GM18499 (cell line): ENCODE results near the gene MAGEA6.
"Not testable (repeated sequence)": the region's sequence is repeated elsewhere in the genome, so short reads cannot be mapped to it uniquely, and the experiment has no call there.

Experiments
- ATAC-seq: cut with Tn5 transposase; IDR thresholded peaks from one replicate; pipeline ENCODE4 v1.9.1; 2021; ENCODE audit warnings: moderate number of reproducible peaks; ENCODE audit not compliant: insufficient read depth, unreplicated experiment

The MAGEA6 gene, protein sequence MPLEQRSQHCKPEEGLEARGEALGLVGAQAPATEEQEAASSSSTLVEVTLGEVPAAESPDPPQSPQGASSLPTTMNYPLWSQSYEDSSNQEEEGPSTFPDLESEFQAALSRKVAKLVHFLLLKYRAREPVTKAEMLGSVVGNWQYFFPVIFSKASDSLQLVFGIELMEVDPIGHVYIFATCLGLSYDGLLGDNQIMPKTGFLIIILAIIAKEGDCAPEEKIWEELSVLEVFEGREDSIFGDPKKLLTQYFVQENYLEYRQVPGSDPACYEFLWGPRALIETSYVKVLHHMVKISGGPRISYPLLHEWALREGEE

DNA sequence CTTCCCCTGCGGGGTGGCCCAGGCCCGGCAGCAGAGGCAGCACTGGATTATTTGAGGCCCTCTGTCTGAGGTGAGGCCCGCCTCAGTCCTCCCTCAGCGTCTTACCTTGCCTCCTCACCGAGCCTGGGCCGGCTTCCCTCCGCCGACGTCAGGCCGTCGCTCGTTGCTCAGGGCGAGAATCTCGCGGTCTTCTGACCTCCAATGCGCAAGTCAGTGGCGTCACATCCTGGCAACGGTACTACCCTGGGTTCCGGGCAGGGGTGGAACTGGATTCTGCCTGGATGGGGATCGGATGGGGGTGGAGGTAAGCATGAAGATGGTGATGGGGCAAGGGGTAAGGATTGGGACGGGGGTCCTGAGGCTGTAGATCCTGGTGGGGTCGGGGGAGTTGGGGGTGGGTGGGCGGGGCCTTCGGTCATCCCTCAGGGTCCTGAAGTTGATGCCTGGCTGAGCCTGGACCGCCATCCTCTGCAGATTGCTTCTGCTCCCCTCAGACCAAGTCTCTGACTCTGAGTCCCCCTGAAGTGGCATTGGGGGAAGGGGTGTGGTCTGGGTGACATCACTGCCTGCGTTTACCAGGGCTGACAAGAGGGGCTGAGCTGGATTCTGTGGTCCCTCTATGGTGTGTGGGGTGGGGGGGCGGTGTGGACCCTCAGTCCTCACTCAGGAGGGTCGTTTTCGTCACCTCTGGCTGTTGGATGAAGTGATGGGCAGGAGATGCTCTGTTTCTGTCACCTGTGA is at the start of gene MAGEA6:
Gene MAGEA6, minus strand, starts transcription at position 141 of the 741 bp plus-strand sequence. CDS start 2,039 bp downstream, outside the sequence.
- ATAC-seq, result not testable (repeated sequence)

DNA sequence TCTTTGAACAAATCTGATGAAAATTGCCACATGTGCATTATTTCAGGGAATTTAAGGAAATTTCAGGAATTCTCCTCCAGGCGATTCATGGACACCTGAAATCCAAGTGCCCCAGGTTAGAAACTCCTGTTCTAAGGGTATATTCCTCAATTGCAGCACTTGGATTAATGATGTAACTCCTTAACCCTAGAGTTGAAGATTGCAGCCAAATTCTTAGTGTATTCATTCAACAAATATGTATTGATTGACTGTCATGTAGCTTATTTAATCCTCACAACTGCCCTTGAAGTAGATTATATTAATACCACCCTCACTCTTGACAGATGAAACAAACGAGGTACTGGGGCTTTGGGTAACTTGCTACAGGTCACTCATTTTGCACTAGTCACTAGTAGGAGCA is 49.8 kb upstream of the MAGEA6 start:
- ATAC-seq, result no peak

DNA sequence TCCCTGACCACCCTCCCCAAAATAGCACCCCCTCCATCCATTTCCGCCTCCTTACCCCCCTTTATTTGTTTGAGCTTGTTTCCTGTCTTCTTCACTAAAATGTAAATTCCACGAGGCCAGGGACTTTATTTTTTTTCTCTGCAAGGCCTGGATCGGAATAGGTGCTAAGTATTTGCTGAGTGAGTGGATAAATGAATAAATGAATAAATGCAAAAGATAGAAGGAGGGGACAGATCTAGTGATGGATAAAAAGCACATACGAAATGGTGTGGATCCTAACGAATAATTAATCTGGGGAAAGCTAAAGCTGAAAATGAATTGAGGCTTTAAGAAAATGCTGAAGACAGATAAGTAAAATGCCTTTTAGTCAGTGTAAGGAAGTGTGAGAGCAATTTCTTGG is 48.9 kb upstream of the MAGEA6 start:
- ATAC-seq, result no peak

DNA sequence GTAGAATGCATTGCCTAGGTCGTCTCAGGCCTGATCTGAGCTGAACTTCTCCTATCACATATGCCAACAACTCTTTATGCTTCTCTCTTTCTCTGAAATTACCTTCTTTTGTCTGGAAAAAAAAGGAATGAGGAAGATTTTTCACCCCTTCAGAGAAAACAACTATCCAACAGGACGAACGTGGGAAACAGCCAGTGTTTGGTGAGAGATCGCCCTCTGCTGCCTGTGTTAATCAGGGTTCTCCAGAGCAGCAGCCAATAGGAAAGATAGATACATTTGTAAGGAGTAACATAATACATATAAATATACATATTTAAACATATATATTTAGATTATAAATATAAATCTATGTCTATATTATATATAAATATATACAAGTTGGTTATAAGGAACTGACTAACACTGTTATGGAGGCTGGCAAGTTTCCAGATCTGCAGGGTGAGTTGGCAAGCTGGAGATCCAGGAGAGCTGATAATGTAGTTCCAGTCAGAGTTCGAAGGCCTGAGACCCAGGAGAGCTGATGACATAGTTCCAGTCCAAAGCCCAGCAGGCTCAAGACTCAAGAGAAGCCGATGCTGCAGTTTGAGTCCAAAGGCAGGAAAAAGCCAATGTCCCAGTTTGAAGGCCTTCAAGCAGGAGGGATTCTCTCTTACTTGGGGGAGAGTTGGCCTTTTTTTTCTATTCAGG is 47.7 kb upstream of the MAGEA6 start:
- ATAC-seq, result no peak

DNA sequence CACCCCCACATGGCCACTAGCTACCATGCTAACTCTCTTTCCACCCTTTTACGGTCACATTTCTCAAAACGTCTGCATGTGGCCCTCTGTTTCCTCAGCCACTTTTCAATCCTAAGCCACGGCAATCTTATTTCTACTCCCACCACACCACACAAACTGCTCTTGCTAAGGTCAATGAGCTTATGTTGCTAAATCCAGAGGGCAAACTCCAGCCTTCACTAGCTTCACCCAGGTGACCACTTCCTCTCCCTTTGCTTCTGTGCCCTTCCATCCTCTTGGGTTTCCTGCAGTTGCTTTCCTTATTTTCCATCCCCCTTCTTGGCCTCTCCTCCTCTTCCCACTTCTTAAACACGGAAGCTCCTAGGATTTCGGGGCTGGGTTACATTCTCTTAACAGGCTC is 44.6 kb upstream of the MAGEA6 start:
- ATAC-seq, result no peak

DNA sequence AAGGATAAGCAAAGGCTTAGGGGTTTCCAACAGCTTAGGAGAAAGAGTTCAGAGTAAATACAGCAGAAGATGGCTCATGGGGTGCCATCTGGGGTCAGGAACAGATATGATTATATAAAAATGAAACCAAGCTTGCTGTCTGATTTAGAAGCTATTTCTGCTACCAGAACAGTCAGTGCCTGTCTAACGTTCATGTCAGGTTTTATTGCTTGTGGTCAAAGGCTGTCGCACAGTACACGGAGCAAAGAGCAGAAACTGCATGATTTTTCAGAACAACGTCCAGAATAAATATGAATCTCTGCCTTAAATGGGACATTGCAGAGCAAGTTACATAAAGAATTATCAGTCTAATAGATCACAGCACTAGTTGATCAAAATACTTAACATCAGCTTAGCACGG is 43.7 kb upstream of the MAGEA6 start:
- no peak for ATAC-seq

DNA sequence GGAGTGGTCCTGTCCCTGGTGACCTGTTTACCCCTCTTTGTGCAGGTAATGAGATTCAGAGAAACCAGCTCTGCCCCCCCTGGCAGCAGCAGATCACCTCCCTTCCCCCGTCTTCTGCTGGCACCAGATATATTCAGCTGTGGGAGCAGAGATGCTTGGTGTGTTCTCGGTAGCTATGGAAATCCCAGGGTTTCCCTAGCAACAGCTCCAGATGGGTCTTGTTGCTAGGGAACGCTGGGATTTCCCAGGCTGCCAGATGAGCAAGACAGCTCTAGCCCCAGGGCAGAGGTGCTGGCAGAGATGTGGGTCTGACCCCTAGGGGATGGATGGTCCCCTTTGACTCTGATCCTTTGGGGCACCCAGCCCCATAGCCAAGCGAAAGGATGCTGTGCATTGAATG is 40.9 kb upstream of the MAGEA6 start:
- no peak for ATAC-seq

DNA sequence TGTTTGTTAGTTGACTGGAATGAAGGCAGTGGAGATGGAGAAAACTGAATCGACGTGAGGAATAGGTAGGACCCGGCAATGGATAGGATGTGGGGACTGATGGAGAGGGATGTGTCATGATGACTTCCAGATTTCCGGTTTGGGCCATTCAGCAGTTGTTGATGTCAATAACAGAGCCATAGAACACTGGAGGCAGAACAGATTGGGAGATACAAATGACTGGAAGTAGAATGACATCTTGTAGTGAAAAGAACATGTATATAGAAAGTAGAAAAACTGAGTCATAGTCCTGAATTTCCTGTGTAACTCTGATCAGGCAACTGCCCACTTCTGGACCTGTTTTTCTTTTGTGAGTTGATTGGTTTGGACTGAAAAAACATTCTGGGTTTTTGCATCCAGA is 36.5 kb upstream of the MAGEA6 start:
- ATAC-seq, result no peak

DNA sequence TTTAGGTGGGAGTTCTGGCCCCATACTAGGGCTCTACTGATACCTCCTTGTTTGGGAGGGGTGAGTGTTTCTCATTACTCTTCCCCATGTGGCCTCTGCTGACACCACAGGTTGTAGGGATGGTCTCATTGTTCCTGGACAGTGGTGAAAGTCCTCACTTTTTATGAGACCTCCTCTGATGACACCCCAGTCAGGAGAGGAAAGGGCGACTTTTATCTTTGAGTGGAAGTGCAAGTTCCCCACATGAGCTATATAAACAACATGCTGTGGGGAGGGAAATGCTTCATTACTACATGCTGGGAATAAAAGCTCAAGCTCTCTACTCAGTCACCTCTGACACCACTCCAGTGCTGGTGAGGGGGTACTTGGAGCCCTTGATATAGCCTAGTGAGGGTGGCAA is 29.5 kb upstream of the MAGEA6 start:
- ATAC-seq, result no peak

DNA sequence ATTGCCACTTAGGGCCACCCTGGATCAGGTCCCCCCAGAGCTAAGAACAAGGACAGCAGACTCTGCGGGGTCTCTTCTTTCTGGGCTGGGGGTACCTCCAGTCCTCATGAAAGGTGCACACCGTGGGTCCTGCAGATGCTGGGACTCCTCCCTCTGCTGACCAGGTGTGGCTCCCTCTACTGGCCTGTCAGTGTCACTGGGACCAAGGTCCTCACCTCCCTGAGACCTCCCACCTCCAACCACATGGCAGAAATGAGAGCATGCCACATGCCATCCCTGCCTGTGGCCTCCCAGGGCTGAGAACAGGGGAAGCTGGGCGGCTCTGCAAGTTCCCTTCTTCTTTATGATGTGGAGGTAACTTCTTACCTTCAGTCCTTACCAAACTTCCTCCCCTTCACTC is 17.6 kb upstream of the MAGEA6 start:
- not testable (repeated sequence) for ATAC-seq

DNA sequence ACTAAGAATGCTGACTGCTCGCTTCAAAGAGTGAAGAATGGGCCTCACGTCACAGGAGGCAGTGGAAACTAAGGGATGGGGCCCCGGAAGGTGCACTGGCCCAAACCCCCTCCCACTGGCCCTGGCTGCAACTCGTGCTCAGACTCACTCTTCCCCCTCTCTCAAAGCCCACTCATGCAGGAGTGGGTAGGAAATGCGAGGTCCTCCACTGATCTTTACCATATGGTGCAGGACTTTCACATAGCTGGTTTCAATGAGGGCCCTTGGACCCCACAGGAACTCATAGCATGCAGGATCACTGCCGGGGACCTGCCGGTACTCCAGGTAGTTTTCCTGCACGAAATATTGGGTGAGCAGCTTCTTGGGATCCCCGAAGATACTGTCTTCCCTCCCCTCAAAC is 2.9 kb downstream of the MAGEA6 start:
- not testable (repeated sequence) for ATAC-seq

DNA sequence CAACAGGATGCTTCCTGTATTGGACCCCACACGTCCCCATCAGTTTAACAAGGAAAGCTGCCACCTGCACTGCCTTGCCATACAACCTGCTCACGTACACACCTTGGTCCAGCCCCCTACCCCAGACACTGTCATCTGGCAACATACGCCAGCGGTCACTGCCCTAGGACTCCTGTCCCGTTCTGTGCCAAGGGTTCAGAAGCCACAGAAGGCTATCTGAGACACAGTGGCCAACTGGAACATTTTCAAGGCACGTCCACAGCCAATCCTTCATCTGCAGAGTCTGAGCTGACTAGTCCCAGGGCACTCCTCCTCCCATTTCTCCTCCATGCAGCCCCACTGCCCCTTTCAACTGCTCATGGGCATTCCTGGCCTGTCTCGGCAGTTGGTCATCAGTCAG is 7.9 kb downstream of the MAGEA6 start:
- not testable (repeated sequence) for ATAC-seq

DNA sequence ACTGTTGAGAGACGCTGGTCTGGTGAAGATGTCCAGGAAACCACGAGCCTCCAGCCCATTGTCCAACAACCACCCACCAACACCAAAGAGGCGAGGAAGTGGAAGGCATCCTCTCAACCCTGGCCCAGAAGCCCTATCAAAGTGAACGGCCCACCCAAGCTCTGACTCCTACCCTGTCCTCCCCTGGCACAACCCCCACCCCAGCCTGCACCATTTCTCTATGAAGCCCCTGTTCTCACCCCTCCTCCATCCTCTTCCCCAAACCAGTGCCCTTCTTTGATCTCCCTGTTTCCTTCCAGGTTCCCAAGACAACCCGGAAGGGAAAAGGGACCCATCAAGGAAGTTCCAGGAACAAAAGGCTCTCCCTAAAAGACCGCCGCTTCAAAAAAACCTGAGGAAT is 9.9 kb downstream of the MAGEA6 start:
- not testable (repeated sequence) for ATAC-seq

DNA sequence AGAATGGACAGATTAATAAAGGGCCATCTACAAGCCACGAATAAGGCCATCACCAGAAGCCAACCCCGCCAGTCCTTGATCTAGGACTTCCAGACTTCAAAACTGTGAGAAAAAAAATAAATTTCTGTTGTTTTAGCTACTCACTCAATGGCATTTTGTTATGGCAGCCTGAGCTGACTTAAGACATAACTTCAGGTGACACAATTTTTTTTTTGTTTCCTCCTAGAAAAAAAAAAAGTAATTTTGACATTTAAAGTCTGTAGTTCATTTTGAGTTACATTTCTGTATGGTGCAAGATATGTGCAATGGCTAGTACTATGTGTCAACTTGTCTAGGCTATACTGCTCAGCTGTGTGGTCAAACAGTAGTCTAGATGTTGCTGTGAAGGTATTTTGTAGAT is 10.6 kb downstream of the MAGEA6 start, which contains the start of gene CSAG3:
Gene CSAG3, plus strand, starts transcription at position 301 of the 400 bp plus-strand sequence.
- ATAC-seq, result not testable (repeated sequence)

DNA sequence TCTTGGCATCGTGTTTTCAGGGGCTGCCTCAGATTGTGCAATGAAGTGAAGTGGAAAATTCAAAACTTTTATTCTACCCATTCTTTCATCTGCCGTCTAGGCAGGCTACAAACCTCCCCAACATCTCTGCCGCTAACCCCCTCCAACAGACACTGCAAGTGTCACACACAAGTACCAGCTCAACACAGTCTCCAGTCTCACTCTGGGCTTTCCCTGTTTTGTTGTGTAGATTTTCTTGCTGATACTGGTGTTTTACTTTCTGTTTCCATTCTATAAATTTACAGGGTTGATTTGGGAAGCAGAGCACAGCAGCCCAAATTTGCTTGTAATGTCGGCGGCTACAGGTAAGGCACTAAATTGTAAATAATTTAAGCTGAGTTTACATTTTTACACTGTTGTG is 14.6 kb downstream of the MAGEA6 start:
- not testable (repeated sequence) for ATAC-seq

DNA sequence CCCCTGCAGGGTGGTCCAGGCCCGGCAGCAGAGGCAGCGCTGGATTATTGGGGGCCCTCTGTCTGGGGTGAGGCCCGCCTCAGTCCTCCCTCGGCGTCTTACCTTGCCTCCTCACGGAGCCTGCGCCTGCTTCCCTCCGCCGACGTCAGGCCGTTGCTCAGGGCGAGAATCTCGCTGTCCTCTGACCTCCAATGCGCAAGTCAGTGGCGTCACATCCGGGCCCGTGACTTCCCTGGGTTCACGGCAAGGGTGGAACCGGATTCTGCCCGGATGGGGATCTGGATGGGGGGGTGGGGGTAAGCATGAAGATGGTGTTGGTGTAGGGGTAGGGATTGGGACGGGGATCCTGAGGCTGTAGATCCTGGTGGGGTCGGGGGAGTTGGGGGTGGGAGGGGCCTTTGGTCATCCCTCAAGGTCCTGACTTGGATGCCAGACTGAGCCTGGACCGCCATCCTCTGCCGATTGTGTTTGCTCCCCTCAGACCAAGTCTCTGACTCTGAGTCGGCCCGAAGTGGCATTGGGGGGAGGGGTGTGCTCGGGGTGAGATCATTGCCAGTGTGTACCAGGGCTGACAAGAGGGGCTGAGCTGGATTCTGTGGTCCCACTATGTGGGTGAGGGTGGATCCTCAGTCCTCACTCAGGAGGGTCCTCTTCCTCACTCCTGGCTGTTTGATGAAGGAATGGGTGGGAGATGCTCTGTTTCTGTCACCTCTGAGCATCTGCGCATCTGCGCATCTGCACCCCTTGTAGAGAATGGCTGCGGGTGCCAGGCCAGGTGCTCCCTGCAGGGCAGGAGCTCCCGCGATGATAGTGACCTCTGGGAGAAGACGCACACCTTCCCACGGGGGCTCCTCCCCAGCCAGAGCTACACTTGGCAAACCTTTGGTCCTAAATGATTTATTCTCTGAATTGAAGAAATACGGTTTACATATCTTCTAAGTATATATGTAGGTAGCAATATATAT is 15.5 kb downstream of the MAGEA6 start, which contains the start of gene MAGEA2:
Gene MAGEA2, minus strand, starts transcription at position 157 of the 965 bp plus-strand sequence. CDS start 2,479 bp downstream, outside the sequence.
- ATAC-seq, result not testable (repeated sequence)

DNA sequence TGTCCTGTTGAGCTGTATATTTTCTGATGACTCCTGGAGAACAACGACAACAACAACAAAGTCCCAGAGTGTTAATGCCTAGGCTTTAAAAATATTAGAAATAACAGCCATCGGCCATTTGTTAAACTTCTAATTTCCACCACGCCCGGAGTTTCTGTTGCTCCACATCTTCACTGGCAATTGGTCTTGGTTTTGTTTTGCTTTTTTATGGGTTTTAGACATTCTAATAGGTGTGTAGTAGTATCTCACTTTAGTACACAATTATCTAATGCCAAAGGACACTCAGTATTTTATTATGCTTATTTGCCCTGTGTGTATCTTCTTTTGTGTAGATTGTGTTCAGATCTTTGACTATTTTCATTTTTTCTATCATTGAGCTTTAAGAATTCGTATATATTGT is 30.9 kb downstream of the MAGEA6 start:
- ATAC-seq, result no peak

DNA sequence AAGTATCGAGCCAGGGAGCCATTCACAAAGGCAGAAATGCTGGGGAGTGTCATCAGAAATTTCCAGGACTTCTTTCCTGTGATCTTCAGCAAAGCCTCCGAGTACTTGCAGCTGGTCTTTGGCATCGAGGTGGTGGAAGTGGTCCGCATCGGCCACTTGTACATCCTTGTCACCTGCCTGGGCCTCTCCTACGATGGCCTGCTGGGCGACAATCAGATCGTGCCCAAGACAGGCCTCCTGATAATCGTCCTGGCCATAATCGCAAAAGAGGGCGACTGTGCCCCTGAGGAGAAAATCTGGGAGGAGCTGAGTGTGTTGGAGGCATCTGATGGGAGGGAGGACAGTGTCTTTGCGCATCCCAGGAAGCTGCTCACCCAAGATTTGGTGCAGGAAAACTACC is 33.0 kb downstream of the MAGEA6 start:
- not testable (repeated sequence) for ATAC-seq

DNA sequence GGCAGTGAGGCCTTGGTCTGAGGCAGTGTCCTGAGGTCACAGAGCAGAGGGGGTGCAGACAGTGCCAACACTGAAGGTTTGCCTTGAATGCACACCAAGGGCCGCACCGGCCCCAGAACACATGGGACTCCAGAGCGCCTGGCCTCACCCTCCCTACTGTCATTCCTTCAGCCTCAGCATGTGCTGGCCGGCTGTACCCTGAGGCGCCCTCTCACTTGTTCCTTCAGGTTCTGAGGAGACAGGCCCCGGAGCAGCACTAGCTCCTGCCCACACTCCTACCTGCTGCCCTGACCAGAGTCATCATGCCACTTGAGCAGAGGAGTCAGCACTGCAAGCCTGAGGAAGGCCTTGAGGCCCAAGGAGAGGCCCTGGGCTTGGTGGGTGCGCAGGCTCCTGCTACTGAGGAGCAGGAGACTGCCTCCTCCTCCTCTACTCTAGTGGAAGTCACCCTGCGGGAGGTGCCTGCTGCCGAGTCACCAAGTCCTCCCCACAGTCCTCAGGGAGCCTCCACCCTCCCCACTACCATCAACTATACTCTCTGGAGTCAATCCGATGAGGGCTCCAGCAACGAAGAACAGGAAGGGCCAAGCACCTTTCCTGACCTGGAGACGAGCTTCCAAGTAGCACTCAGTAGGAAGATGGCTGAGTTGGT is 33.5 kb downstream of the MAGEA6 start:
- no peak for ATAC-seq
